Smooth muscle cell (in vitro differentiated cells): ENCODE results near the gene SPACA7. TPM values are rescaled to one million over a fixed set of nuclear protein-coding genes. Genes with fewer than 3 reads are reported as not detected.

Experiments used
- DNase-seq: peaks from one replicate; lab custom pipeline; 2025; ENCODE audit not compliant: unreplicated experiment; lab: John Stamatoyannopoulos, UW
- H2AFZ ChIP-seq: fragments of 200-600 bp; sonication (generic); 2 replicates; pipeline ENCODE4 v1.6.0; 2016; ENCODE audit warnings: antibody characterized with exemption, low read depth, mild to moderate bottlenecking
- H3F3A ChIP-seq: fragments of 200-600 bp; sonication (generic); 2 replicates; pipeline ENCODE4 v1.6.0; 2017; ENCODE audit warnings: antibody characterized with exemption, low read depth
- H3K27ac ChIP-seq: fragments of 200-600 bp; sonication (generic); 2 replicates; pipeline ENCODE4 v1.5.1; 2016; ENCODE audit warnings: low read depth, mild to moderate bottlenecking
- H3K27me3 ChIP-seq: fragments of 200-600 bp; sonication (generic); 2 replicates; pipeline ENCODE4 v1.6.1; 2016; ENCODE audit warnings: low read depth, mild to moderate bottlenecking
- H3K36me3 ChIP-seq: fragments of 200-600 bp; sonication (generic); 2 replicates; pipeline ENCODE4 v1.5.1; 2016; ENCODE audit warnings: low read depth
- H3K4me1 ChIP-seq: fragments of 200-600 bp; sonication (generic); 2 replicates; pipeline ENCODE4 v1.5.1; 2016; ENCODE audit warnings: low read depth
- H3K4me2 ChIP-seq: fragments of 200-600 bp; sonication (generic); 2 replicates; pipeline ENCODE4 v1.6.0; 2016; ENCODE audit warnings: mild to moderate bottlenecking
- H3K4me3 ChIP-seq: fragments of 200-600 bp; sonication (generic); 2 replicates; pipeline ENCODE4 v1.5.1; 2016; ENCODE audit warnings: mild to moderate bottlenecking
- H3K79me2 ChIP-seq: fragments of 200-600 bp; sonication (generic); 2 replicates; pipeline ENCODE4 v1.6.0; 2016; ENCODE audit warnings: low read depth, mild to moderate bottlenecking
- H3K9ac ChIP-seq: fragments of 200-600 bp; sonication (generic); 2 replicates; pipeline ENCODE4 v1.6.0; 2016; ENCODE audit warnings: low read depth
- H3K9me3 ChIP-seq: fragments of 200-600 bp; sonication (generic); replicated peaks from 2 replicates; pipeline ENCODE4 v1.5.1; 2016; ENCODE audit warnings: low read depth
- H4K20me1 ChIP-seq: fragments of 200-600 bp; sonication (generic); 2 replicates; pipeline ENCODE4 v1.6.0; 2016; ENCODE audit warnings: low read depth
- CTCF ChIP-seq: fragments of 200-600 bp; sonication (generic); IDR thresholded peaks from 2 replicates; pipeline ENCODE4 v1.5.1; 2017; ENCODE audit warnings: borderline replicate concordance, mild to moderate bottlenecking, antibody characterized with exemption; ENCODE audit not compliant: insufficient read depth, poor library complexity, severe bottlenecking
- WGBS: methylation state at CpG from one replicate; pipeline ENCODE4 v1.1.7; 2016; ENCODE audit warnings: low lambda C conversion rate; 5-methylcytosine and 5-hydroxymethylcytosine counted together
- polyA plus RNA-seq: library from polyadenylated mRNA; unstranded; fragments of >200 nt; fragmentation: Nextera tagmentation; extraction: Ambion mirVana; gene quantifications from 2 replicates; pipeline ENCODE4 v1.2.1, GENCODE V29; 2016
- total RNA-seq: library from RNA; depleted of rRNA; stranded (reverse); fragments of >200 nt; gene quantifications from 2 replicates; pipeline ENCODE4 v1.2.3, GENCODE V29; 2014

The SPACA7 gene
- total and polyA plus RNA-seq, 2 experiments from 2014 or later: not detected

GRCh38 chr13:112483299-112483698 is 107.1 kb downstream of the SPACA7 start:
- WGBS: 96% methylated on average over 7 of the region's 7 CpGs

More at GRCh38 chr13:112483299-112483698, 107.1 kb downstream of the SPACA7 start:
- Histone ChIP-seq H3K4me2 (no peak overlapping the region), H3K4me3 (no peak overlapping the region), H3K4me1 (no peaks in the 10 kb centered on the region), H3K9ac (no peak overlapping the region), H3K36me3 (no peaks in the 10 kb centered on the region), H3K9me3 (no peaks in the 10 kb centered on the region), H3K27me3 (no peaks in the 10 kb centered on the region), H3K79me2 (no peaks in the 10 kb centered on the region), H3F3A (no peaks in the 10 kb centered on the region), H2AFZ (no peak overlapping the region), H3K27ac (no peak overlapping the region), H4K20me1 (no peaks in the 10 kb centered on the region)
- TF ChIP-seq CTCF: no peak
- no peak for DNase-seq

Other genes with a start within 250 kb of the SPACA7 start
- 11.6 and 12.4 TPM in 2 replicates for gene TUBGCP3, start 211.8 kb downstream of the SPACA7 start, total RNA-seq
- 9.4 and 9.6 TPM in 2 replicates for gene TUBGCP3, start 211.8 kb downstream of the SPACA7 start, polyA plus RNA-seq